ENCODE measurements around the gene SH3PXD2A.

Gene SH3PXD2A

GRCh38 chr10:103805781-103806180 is 49.6 kb downstream of the SH3PXD2A start:
- DNase-seq: no peak

GRCh38 chr10:103804871-103805270 is 50.5 kb downstream of the SH3PXD2A start:
- DNase-seq: no peak

GRCh38 chr10:103803941-103804340 is 51.4 kb downstream of the SH3PXD2A start:
- DNase-seq: no peak

GRCh38 chr10:103802637-103803353 is 52.6 kb downstream of the SH3PXD2A start:
- DNase-seq: no peak

DNA sequence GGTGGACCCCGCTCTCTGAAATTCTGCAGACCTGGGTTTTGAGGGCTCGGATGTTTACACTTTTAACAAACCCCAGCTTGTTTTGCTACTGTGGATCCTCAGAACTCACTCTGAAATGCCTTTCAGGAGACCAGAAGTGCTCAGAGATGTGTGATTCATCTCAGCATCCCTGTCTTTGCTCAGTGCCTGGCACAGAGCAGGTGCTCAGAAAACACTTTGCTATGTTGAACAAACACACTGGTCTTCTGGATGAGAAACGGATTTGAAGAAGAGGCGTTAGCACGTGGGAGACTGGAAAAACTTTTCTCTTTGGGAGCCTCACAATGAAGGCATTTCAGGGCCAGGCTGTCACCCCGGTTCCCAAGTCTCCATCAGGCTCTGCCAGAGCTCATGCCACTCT is 53.3 kb downstream of the SH3PXD2A start:
- no peak for DNase-seq

DNA sequence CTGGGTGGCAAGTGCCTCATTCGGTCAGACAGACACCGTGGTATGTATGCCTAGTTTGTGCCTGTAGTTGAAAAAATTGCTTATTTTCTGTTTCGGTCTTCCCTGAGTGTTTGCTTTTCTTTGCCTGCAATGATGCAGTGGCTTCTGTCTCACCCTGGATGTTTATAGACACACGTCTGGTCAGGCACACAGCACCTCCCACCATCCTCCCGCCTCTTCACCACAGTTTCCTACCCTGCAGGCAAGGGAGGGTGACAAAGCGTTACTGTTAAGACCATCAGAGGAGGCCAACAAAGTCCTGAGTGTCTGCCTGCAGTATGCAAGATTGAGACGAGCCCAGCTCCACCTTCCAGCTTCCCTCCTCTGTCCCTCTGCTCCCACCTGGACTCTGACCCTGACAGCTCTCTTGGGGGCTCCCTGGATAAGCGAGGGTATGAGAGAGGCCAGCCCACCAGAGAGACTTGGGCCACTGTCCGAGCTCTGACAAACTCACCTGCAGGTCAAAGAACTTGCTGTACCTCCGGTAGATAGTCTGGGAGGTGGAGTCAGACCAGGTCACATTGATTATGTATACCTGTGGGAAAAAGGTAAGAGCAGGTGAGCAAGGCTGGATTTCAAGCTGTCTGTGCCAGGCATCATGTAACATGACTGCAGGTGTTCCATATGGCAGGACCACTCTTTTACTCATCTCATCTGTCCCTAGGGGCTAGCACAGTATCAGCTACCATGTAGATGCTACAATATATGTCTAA is 54.4 kb downstream of the SH3PXD2A start:
- DNase-seq: no peak

GRCh38 chr10:103800089-103800488 is 55.3 kb downstream of the SH3PXD2A start:
- DNase-seq: no peak

- no peak for DNase-seq
Measured at GRCh38 chr10:103799341-103799740, 56.0 kb downstream of the SH3PXD2A start.

GRCh38 chr10:103798511-103798910 is 56.9 kb downstream of the SH3PXD2A start:
- DNase-seq: no peak

- no peak for DNase-seq
Measured at GRCh38 chr10:103797857-103798256, 57.5 kb downstream of the SH3PXD2A start.

DNA sequence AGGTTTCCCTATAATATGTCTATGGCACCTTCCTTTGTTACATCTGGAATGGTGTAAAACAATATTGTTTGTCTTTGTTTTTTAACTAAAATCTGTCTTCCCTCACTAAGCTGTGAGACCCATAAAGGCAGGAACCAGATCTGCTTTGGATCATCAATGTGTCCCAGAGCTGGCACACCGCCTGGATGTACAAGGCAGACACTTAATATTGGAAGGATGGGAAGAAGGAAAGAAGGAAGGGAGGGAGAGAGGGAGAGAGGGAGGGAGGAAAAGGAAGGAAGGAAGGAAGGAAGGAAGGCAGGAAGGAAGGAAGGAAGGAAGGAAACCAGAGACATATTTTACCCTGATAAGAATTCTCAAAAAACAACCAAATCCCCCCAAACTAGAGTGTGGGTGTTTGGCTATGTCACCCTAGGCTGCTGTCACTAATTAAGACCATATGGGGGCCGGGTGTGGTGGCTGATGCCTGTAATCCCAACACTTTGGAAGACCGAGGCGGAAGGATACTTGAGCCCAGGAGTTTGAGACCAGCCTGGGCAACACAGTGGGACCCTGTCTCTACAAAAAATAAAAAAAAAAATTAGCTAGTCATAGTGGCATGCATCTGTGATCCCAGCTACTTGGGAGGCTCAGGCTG is 59.6 kb downstream of the SH3PXD2A start:
- peak; percentile 30 for DNase-seq

- DNase-seq: no peak
Measured at GRCh38 chr10:103794996-103795395, 60.4 kb downstream of the SH3PXD2A start.

DNA sequence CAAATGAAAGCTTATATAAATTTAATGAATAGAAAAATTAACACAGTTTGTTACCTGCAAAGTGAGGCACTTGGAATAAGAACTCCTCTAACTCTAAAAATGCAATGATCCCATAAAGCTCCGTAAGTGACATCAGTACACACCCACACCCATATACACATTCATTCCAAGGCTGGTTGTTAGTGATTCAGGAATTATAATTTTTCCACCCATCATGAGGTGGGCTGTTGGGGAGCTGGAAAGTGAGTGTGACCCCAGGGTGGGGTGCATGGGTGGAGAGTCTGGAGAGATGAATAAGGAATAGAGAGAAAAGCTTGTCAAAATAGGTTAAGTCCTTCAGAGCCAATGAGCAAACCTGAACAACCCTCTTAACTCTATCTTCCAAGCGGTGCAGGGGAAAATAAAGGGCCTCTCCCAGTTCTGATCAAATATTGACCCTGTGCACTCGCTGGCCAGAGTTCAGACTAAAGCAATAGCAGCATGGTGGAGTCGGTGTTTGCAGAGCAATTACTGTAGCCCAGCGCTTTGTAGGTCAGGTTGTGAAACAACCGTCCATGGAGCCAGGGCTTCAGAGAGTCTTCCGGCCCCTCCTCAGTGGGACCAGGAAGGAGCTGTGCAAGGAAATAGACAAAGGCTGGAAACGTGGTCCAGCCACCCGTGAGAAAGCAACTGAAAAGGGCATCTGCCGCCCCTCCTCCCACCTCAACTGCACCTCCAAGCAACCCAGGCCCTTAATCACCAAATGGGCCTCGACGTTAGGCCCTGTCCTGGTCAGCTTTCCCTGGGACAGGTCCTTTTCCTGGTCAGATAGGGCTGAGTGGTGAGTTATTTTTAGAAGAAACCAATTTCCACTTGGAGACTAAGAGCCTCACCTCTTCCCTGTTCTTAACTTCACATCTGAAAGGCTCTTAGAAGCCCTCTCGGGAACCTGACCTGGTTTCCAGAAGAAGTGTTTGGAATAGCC is 61.2 kb downstream of the SH3PXD2A start:
- no peak for DNase-seq

DNA sequence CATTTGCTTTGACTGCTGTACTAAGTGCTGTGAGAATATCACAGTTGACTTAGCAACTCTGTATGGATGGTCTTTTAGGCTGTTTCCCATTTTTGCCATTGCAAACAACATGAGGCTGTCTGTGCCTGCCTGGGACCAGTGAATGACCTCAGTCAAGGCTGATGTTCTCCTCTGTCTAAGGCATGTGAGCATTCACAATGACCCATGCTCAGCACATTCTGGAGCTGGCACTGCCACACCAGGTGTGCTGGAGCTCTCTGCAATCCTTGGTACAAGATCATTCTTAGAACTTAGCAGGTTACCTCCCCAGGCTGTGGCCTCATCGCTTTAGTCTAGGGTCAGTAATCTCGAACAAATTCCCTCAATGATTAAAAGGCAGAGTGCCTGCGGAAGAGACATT is 61.9 kb downstream of the SH3PXD2A start:
- no peak for DNase-seq

DNA sequence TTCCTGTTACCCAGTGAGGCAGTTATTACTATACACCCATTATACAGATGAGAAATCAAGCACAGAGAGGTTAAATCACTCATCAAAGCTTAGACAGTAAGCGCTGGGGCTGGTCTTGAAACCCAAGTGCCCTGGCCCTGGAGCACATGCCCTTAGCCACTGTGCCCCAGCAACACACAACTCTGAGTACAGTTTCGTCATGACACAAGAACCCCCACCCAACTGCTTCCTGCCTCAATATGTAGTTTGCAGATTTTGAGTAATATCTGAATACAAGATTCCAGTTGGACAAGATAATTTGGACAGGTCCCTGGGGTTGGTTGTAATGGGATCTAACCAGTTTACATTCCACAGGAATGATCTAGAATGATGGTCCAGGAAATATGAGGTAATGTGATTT is 62.8 kb downstream of the SH3PXD2A start:
- peak; percentile 45 for DNase-seq

DNA sequence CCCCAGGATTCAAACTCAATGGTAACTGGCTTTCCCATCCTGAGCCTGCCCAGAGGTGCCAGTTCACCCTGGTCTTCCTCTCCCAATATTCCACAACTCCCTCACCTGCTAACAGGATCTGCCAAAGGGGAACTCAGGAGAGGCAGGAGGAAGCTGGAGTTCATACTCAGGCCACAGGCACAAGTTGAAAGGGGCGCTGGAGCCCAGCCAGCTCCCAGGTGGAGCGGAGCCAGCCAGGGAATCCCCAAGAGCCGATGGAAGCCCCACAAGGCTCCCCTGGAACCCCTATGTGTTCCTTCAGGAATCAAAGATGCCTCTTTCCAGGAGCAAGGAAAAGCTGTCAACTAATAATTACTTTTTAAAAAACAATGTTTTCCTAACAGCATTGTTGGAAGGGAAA is 63.5 kb downstream of the SH3PXD2A start:
- no peak for DNase-seq

DNA sequence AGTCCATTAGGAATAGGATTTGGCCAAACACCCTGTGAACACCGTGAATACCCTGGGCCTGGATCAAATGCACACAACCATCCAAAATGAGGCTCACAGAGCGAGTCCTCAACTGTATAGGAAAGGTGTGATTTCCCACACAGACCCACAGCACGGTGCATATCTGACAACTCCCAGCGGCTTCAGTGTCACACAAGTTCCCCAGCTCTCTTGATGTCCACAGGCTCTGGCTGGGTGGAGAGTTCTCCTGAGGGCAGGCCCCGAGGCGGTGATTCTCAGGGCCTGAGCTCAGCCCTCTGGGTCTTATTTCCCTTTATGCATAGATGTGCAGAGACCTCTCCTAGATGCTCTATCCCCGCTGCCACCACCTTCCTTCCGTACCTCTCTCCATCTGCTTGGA is 64.1 kb downstream of the SH3PXD2A start:
- no peak for DNase-seq

DNA sequence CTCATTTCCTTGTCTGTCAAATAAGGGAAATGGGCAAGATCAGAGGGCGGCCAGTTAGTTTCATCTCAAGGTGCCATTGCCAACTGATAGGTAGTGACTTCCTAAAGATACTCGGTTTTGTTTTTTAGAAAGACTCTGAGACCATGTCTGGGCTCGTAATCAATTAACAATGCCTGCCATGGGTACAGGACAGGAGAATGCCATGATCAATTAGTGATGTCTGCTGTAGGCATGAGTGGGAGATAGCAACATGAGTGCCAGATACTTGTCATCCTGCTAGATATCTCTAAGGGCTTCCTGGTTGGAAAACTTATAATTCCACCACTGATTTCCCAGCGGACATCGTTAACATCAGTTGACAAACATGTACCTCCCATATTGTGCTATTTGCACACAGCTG is 64.8 kb downstream of the SH3PXD2A start:
- no peak for DNase-seq

GRCh38 chr10:103789771-103790201 is 65.6 kb downstream of the SH3PXD2A start:
- no peak for DNase-seq

- DNase-seq: no peak
Measured at GRCh38 chr10:103789161-103789560, 66.2 kb downstream of the SH3PXD2A start.

DNA sequence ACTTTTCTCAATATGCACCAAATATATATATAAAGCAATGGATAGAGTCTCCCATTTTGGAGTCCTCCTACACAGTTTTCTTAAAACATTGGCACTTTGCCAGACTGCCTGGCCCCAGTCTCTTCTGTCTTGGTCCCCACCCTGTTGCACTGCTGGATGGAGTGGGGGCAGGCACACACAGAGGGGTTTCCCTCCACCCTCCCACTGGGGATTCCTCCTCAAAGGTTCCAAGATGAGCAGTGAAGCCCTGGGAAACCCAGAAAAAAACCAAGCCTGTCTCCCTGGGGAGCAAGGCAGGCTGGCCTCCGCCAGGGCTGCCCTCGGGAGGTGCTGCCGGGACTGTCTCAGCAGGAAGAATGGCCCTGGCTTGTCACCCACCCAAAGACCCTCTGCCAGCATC is 68.0 kb downstream of the SH3PXD2A start:
- DNase-seq: no peak

GRCh38 chr10:103786020-103786419 is 69.4 kb downstream of the SH3PXD2A start:
- DNase-seq: no peak
